ENCODE measurements around the gene AGMO. TPM values are rescaled to one million over a fixed set of nuclear protein-coding genes. Genes with fewer than 3 reads are reported as not detected.

The AGMO gene
- total and polyA plus RNA-seq, 2 experiments from 2014 or later = 0.42 to 0.55 TPM

- no peaks in the 10 kb centered on the region for H3F3A ChIP-seq (replicated peaks; ENCODE audit: low read depth)
- H3K27me3 ChIP-seq (ENCODE audit: insufficient read depth) = no peaks in the 10 kb centered on the region
- DNase-seq (ENCODE audit: low spot score) (no peak), ATAC-seq (no peak)
- Mint-ChIP-seq H3K9me3 (peaks cover 3% of the 10 kb centered on the region; the same call in 1 of the 3 replicates), H3K27ac (peak overlapping the region; percentile 87), H3K27me3 (ENCODE audit: insufficient read depth, low read depth, poor library complexity) (peaks cover 4% of the 10 kb centered on the region), H3K4me1 (peaks cover 30% of the 10 kb centered on the region), H3K36me3 (ENCODE audit: low read depth) (peaks cover 8% of the 10 kb centered on the region; the same call in 1 of the 3 replicates), H3K4me3 (no peak overlapping the region)
- peak overlapping the region; percentile 74; the same call in 1 of the 2 replicates for H3K27ac ChIP-seq (ENCODE audit: low read depth)
- peaks cover 31% of the 10 kb centered on the region for H3K4me1 ChIP-seq (ENCODE audit: insufficient read depth)
- H3K4me2 ChIP-seq = peak overlapping the region; percentile 59
- no peak overlapping the region for H2AFZ ChIP-seq
- no peaks in the 10 kb centered on the region for H4K20me1 ChIP-seq (replicated peaks; ENCODE audit: insufficient read depth)
- TF ChIP-seq EZH2 (IDR thresholded peaks at IDR 0.05; ENCODE audit: low read depth, unreplicated experiment) = no peak
- TF ChIP-seq EZH2phosphoT487 (IDR thresholded peaks at IDR 0.05; ENCODE audit: unreplicated experiment) = no peak
- no peak for TF ChIP-seq ZNF114 (CRISPR knock-in tag; IDR thresholded peaks at IDR 0.05)
- TF ChIP-seq JUNB (IDR thresholded peaks at IDR 0.05; ENCODE audit: unreplicated experiment) = no peak
- TF ChIP-seq ZNF331 (CRISPR knock-in tag; IDR thresholded peaks at IDR 0.05; ENCODE audit: low read depth) = no peak
- no peak for TF ChIP-seq NANOG (IDR thresholded peaks at IDR 0.05; ENCODE audit: borderline replicate concordance)
- TF ChIP-seq STAT1 (IDR thresholded peaks at IDR 0.05; ENCODE audit: unreplicated experiment) = no peak
- TF ChIP-seq CTCF (conservative IDR thresholded peaks at IDR 0.05; ENCODE audit: low read depth in 2 of 2) = no peak
- TF ChIP-seq, protein P1, sequence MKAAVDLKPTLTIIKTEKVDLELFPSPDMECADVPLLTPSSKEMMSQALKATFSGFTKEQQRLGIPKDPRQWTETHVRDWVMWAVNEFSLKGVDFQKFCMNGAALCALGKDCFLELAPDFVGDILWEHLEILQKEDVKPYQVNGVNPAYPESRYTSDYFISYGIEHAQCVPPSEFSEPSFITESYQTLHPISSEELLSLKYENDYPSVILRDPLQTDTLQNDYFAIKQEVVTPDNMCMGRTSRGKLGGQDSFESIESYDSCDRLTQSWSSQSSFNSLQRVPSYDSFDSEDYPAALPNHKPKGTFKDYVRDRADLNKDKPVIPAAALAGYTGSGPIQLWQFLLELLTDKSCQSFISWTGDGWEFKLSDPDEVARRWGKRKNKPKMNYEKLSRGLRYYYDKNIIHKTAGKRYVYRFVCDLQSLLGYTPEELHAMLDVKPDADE (IDR thresholded peaks at IDR 0.05) = no peak
- TF ChIP-seq CREB1 (CRISPR knock-in tag; IDR thresholded peaks at IDR 0.05; ENCODE audit: low read depth) = no peak
- no peak for TF ChIP-seq POLR2AphosphoS5 (IDR thresholded peaks at IDR 0.05; ENCODE audit: low read depth)
- TF ChIP-seq, protein P2, sequence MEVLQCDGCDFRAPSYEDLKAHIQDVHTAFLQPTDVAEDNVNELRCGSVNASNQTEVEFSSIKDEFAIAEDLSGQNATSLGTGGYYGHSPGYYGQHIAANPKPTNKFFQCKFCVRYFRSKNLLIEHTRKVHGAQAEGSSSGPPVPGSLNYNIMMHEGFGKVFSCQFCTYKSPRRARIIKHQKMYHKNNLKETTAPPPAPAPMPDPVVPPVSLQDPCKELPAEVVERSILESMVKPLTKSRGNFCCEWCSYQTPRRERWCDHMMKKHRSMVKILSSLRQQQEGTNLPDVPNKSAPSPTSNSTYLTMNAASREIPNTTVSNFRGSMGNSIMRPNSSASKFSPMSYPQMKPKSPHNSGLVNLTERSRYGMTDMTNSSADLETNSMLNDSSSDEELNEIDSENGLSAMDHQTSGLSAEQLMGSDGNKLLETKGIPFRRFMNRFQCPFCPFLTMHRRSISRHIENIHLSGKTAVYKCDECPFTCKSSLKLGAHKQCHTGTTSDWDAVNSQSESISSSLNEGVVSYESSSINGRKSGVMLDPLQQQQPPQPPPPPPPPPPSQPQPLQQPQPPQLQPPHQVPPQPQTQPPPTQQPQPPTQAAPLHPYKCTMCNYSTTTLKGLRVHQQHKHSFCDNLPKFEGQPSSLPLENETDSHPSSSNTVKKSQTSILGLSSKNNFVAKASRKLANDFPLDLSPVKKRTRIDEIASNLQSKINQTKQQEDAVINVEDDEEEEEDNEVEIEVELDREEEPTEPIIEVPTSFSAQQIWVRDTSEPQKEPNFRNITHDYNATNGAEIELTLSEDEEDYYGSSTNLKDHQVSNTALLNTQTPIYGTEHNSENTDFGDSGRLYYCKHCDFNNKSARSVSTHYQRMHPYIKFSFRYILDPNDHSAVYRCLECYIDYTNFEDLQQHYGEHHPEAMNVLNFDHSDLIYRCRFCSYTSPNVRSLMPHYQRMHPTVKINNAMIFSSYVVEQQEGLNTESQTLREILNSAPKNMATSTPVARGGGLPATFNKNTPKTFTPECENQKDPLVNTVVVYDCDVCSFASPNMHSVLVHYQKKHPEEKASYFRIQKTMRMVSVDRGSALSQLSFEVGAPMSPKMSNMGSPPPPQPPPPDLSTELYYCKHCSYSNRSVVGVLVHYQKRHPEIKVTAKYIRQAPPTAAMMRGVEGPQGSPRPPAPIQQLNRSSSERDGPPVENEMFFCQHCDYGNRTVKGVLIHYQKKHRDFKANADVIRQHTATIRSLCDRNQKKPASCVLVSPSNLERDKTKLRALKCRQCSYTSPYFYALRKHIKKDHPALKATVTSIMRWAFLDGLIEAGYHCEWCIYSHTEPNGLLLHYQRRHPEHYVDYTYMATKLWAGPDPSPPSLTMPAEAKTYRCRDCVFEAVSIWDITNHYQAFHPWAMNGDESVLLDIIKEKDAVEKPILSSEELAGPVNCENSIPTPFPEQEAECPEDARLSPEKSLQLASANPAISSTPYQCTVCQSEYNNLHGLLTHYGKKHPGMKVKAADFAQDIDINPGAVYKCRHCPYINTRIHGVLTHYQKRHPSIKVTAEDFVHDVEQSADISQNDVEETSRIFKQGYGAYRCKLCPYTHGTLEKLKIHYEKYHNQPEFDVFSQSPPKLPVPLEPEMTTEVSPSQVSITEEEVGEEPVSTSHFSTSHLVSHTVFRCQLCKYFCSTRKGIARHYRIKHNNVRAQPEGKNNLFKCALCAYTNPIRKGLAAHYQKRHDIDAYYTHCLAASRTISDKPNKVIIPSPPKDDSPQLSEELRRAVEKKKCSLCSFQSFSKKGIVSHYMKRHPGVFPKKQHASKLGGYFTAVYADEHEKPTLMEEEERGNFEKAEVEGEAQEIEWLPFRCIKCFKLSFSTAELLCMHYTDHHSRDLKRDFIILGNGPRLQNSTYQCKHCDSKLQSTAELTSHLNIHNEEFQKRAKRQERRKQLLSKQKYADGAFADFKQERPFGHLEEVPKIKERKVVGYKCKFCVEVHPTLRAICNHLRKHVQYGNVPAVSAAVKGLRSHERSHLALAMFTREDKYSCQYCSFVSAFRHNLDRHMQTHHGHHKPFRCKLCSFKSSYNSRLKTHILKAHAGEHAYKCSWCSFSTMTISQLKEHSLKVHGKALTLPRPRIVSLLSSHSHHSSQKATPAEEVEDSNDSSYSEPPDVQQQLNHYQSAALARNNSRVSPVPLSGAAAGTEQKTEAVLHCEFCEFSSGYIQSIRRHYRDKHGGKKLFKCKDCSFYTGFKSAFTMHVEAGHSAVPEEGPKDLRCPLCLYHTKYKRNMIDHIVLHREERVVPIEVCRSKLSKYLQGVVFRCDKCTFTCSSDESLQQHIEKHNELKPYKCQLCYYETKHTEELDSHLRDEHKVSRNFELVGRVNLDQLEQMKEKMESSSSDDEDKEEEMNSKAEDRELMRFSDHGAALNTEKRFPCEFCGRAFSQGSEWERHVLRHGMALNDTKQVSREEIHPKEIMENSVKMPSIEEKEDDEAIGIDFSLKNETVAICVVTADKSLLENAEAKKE (CRISPR knock-in tag; IDR thresholded peaks at IDR 0.05) = no peak
- no peak for TF ChIP-seq REST (IDR thresholded peaks at IDR 0.05; ENCODE audit: unreplicated experiment)
- no peaks in the 10 kb centered on the region for H3K9me2 ChIP-seq (ENCODE audit: insufficient read depth)
- 0 out of 2 replicates have a peak overlapping the region, but pooled peaks have one; percentile 3 for H3K4me3 ChIP-seq
- H3K36me3 ChIP-seq (ENCODE audit: insufficient read depth) = no peaks in the 10 kb centered on the region
- no peaks in the 10 kb centered on the region for H3K79me2 ChIP-seq (replicated peaks; ENCODE audit: insufficient read depth)
Measured at GRCh38 chr7:15197042-15197977, 364.5 kb downstream of the AGMO start.
